SK-N-MC (cell line): ENCODE measurements around the gene PPP1R26.
A peak's percentile ranks its signal among the peaks of the same experiment; 100 is the strongest.

ENCODE experiments used
- DNase-seq: peaks from one replicate; pipeline ENCODE4 v3.0.0-alpha.2; 2011; ENCODE audit warnings: low read depth, low spot score
- H3K27ac ChIP-seq: fragments of 200-600 bp; sonication (generic); 2 replicates; pipeline ENCODE4 v1.5.1; 2016; ENCODE audit warnings: mixed run types
- H3K36me3 ChIP-seq: fragments of 200-600 bp; sonication (generic); 2 replicates; pipeline ENCODE4 v1.6.1; 2017; ENCODE audit warnings: antibody characterized with exemption, low read length, mixed read lengths; ENCODE audit not compliant: insufficient read depth
- H3K4me3 ChIP-seq: fragments of 200-600 bp; sonication (generic); 2 replicates; pipeline ENCODE4 v1.5.1; 2016
- H3K9ac ChIP-seq: fragments of 200-600 bp; sonication (generic); 2 replicates; pipeline ENCODE4 v1.8.0; 2017; ENCODE audit warnings: mixed run types, mixed read lengths; ENCODE audit not compliant: insufficient read length
- H3K9me3 ChIP-seq: fragments of 200-600 bp; sonication (generic); 2 replicates; pipeline ENCODE4 v1.6.1; 2017; ENCODE audit warnings: low read depth, mild to moderate bottlenecking, antibody characterized with exemption, low read length, moderate library complexity, mixed read lengths
- EZH2 ChIP-seq: fragments of 200-600 bp; sonication (generic); IDR thresholded peaks from one replicate; pipeline ENCODE4 v1.6.1; 2017; ENCODE audit warnings: antibody characterized with exemption
- FOXP2 ChIP-seq: optimal IDR thresholded peaks from 2 replicates; pipeline ENCODE3; 2011; ENCODE audit warnings: mild to moderate bottlenecking, moderate library complexity; ENCODE audit not compliant: insufficient read depth; ENCODE audit errors: extremely low read length, control extremely low read depth
- POLR2AphosphoS5 ChIP-seq: IDR thresholded peaks from 2 replicates; pipeline ENCODE4 v1.6.1; 2012; ENCODE audit warnings: mild to moderate bottlenecking, low read depth, low read length, borderline replicate concordance

Gene PPP1R26

DNA sequence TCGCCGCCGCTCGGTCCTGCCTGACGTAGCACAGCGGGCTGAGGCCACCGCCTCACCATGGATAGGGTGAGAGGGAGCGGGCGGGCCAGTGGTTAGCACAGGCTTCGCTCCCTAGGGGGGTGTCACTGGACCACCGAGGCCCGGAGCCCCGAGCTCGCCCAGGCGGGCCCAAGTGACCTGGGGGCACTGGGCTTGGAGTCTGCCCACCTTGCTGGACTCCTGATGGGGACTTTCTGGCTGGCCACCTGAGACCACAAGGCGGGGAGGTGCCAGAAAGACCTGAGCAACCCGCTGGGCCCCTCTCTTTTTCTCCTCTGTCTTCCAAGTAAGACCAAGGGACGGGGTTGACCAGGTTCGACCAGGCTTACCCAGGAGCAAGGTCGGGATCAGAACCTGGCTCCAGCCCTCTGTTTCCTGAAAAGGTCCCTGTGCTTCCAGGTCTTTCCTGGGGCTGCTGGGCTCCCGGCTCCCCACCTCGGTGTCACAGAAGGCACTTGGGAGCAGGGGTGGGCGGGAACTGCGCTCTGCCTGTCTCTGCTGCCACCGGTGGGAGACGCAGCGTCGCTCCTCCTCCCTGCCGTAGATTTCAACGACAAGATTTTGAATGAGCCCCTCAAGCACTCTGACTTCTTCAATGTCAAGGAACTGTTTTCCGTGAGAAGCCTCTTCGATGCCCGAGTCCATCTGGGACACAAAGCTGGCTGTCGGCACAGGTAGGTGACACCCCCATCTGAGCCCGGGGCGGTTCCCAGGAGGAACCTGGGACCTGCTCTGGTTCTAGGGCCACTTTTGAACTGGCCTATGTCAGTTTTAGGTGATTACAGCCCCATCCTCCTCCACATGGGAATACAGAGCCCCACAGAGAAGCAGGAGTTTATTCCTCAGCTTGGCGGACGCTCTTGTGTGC is 21.9 kb downstream of the PPP1R26 start:
- Histone ChIP-seq H3K9ac (peak overlapping the region; percentile 94), H3K4me3 (peak overlapping the region; percentile 94), H3K27ac (no peak overlapping the region), H3K9me3 (no peaks in the 10 kb centered on the region), H3K36me3 (peaks cover 37% of the 10 kb centered on the region)
- DNase-seq: no peak
- TF ChIP-seq POLR2AphosphoS5 (no peak), EZH2 (no peak), FOXP2 (no peak)

DNA sequence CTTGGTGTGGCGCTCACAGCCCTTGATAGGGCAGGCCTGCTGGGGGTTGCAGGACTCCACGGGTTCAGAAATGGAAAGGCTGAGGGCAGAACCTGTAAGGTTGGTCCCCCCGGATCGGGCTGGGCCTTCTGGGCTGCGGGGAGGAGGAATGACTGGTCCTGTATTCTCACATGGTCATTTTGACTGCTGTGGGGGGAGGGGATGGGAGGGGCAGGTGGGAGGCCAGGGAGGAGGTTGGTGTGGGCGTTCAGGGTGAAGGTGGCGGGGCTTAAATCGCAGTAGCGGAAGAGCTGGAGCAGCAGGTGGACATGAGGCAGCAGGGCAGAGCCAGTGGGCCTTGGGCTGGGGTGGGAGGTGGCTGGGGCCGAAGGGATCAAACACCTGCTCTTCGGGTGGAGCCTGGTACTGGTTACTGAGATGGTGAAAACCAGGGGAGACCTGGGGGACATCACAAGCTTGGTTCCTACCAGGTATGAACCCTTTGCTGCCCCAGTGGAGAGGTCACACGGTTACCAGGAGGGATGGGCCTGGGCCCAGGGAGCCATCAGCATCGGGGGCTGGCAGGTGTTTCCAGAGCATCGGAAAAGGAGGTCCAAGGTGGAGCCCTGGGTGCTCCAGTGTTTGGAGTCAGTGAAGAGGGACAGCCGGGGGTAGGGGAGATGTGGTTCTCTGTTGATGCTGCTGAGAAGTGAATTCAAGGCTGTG is 22.7 kb downstream of the PPP1R26 start:
- DNase-seq: no peak
- peak overlapping the region; percentile 94 for H3K4me3 ChIP-seq
- no peak for TF ChIP-seq POLR2AphosphoS5
- TF ChIP-seq FOXP2: no peak
- TF ChIP-seq EZH2: no peak
- no peak overlapping the region for H3K27ac ChIP-seq
- H3K9me3 ChIP-seq: no peaks in the 10 kb centered on the region
- peaks cover 37% of the 10 kb centered on the region for H3K36me3 ChIP-seq
- H3K9ac ChIP-seq: peak overlapping the region; percentile 94

GRCh38 chr9:135502873-135503321 is 23.3 kb downstream of the PPP1R26 start:
- no peak overlapping the region for H3K9ac ChIP-seq
- H3K9me3 ChIP-seq: no peaks in the 10 kb centered on the region
- no peak overlapping the region for H3K4me3 ChIP-seq
- no peak for DNase-seq
- H3K36me3 ChIP-seq: peaks cover 37% of the 10 kb centered on the region
- no peak overlapping the region for H3K27ac ChIP-seq
- TF ChIP-seq FOXP2 (no peak), POLR2AphosphoS5 (no peak), EZH2 (no peak)

- no peaks in the 10 kb centered on the region for H3K9me3 ChIP-seq
- H3K9ac ChIP-seq: no peak overlapping the region
- H3K4me3 ChIP-seq: no peak overlapping the region
- H3K36me3 ChIP-seq: peaks cover 37% of the 10 kb centered on the region
- no peak for TF ChIP-seq FOXP2
- TF ChIP-seq EZH2: no peak
- TF ChIP-seq POLR2AphosphoS5: no peak
- no peak for DNase-seq
- no peak overlapping the region for H3K27ac ChIP-seq
Observed at GRCh38 chr9:135503371-135504261, 24.0 kb downstream of the PPP1R26 start.

DNA sequence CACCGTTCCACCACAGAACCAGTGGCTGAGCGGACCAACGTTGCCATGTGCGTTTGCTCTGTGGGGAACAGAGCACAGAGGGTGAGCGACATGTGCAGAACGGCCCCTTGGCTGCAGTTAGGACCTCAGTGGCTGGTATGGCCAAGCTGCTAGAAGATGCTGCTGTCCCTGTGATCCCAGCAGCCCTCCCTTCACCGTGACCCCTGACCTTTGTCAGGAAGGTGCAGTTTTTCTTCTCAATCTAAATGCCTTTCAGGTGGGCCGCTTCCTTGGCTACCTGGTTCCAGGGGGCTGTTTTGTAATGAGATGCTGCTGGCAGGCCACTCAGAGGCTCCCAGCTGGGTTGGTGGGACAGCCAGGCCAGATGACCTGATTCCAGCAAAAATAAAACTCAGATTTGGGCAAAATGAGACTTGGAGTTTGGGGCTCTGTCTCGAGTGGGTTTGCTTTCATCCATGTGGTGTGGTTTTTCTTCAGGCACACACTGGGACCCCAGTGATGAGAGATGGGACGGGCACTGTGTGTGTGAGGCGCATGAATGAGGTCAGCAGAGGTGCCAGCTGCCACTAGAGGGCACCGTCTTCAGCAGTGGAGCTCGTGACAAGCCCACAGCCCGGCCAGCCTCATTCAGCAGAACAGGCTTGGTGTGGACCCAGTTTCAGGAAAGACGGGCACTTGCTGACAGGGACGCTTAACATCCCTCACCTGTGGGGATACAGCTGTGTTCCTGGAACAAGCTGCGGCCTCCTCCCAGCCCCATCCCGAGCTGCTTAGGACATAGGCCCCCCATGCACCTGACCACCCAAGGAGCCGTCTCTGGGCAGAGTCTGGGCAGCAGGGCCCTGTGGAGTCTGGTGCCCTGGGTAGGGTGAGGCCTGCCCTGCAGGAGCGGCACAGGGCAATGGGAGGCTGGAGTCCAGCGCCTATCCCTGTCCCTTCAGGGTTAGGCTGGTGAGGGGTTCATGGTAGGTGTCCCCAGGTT is 25.0 kb downstream of the PPP1R26 start:
- H3K9ac ChIP-seq: no peak overlapping the region
- no peak overlapping the region for H3K27ac ChIP-seq
- H3K4me3 ChIP-seq: no peak overlapping the region
- no peak for DNase-seq
- H3K36me3 ChIP-seq: peaks cover 37% of the 10 kb centered on the region
- no peak; the same call in 1 of the 2 replicates for TF ChIP-seq POLR2AphosphoS5
- no peak for TF ChIP-seq EZH2
- TF ChIP-seq FOXP2: no peak
- no peaks in the 10 kb centered on the region for H3K9me3 ChIP-seq

- H3K27ac ChIP-seq: no peak overlapping the region
- TF ChIP-seq FOXP2: no peak
- no peak for TF ChIP-seq EZH2
- no peak for TF ChIP-seq POLR2AphosphoS5
Observed at GRCh38 chr9:135505406-135506187, 26.0 kb downstream of the PPP1R26 start.

More at GRCh38 chr9:135505406-135506187, 26.0 kb downstream of the PPP1R26 start:
- Histone ChIP-seq H3K9me3 (no peaks in the 10 kb centered on the region), H3K36me3 (peaks cover 37% of the 10 kb centered on the region), H3K9ac (no peak overlapping the region), H3K4me3 (no peak overlapping the region)
- no peak for DNase-seq
